Measurements from ENCODE around the gene DMXL1.

GRCh38 chr5:119078861-119079260, 8.0 kb downstream of the DMXL1 start:
- TF ChIP-seq CTCF (IDR thresholded peaks at IDR 0.05), result no peak
- no peak for TF ChIP-seq POLR2AphosphoS5 (IDR thresholded peaks at IDR 0.05)
- TF ChIP-seq POLR2A (IDR thresholded peaks at IDR 0.05), result no peak

All from breast epithelium (tissue), 3 donors.